Stimulated activated naive CD8-positive, alpha-beta T cell treated with anti-CD3 and anti-CD28 coated beads, Interleukin-15, Interleukin-2, amounts not matched to agents 100 ng/mL and 50 ng/mL, for 24 hours (primary cell): ENCODE data around the gene UBR3.

Experiments
- H3K27ac Mint-ChIP-seq: one replicate; pipeline ENCODE4 v1.8.0; 2021; ENCODE audit warnings: mild to moderate bottlenecking, mixed read lengths
- H3K27me3 Mint-ChIP-seq: one replicate; pipeline ENCODE4 v1.8.0; 2021; ENCODE audit warnings: mixed read lengths
- H3K36me3 Mint-ChIP-seq: one replicate; pipeline ENCODE4 v1.8.0; 2021; ENCODE audit warnings: low read depth, mixed read lengths
- H3K4me1 Mint-ChIP-seq: one replicate; pipeline ENCODE4 v1.8.0; 2021; ENCODE audit warnings: low read depth, mixed read lengths
- H3K4me3 Mint-ChIP-seq: one replicate; pipeline ENCODE4 v1.8.0; 2021; ENCODE audit warnings: mild to moderate bottlenecking, mixed read lengths
- H3K9me3 Mint-ChIP-seq: one replicate; pipeline ENCODE4 v1.8.0; 2021; ENCODE audit warnings: mixed read lengths

Gene UBR3

GRCh38 chr2:169977530-169977929 is 150.3 kb downstream of the UBR3 start:
- peaks cover 58% of the 10 kb centered on the region for H3K36me3 Mint-ChIP-seq
- H3K27me3 Mint-ChIP-seq = no peaks in the 10 kb centered on the region
- H3K27ac Mint-ChIP-seq = no peak overlapping the region
- H3K4me1 Mint-ChIP-seq = peaks cover 3% of the 10 kb centered on the region
- H3K9me3 Mint-ChIP-seq = peaks cover 27% of the 10 kb centered on the region
- no peak overlapping the region for H3K4me3 Mint-ChIP-seq

- no peaks in the 10 kb centered on the region for H3K27me3 Mint-ChIP-seq
- peaks cover 27% of the 10 kb centered on the region for H3K9me3 Mint-ChIP-seq
- H3K27ac Mint-ChIP-seq = no peak overlapping the region
- H3K4me1 Mint-ChIP-seq = peaks cover 3% of the 10 kb centered on the region
- H3K36me3 Mint-ChIP-seq = peaks cover 61% of the 10 kb centered on the region
- H3K4me3 Mint-ChIP-seq = no peak overlapping the region
Measured at GRCh38 chr2:169978402-169979017, 151.3 kb downstream of the UBR3 start.

GRCh38 chr2:169979025-169979424 is 151.8 kb downstream of the UBR3 start:
- no peak overlapping the region for H3K27ac Mint-ChIP-seq
- H3K4me3 Mint-ChIP-seq = no peak overlapping the region
- H3K27me3 Mint-ChIP-seq = no peaks in the 10 kb centered on the region
- peaks cover 24% of the 10 kb centered on the region for H3K9me3 Mint-ChIP-seq
- peaks cover 55% of the 10 kb centered on the region for H3K36me3 Mint-ChIP-seq
- peaks cover 3% of the 10 kb centered on the region for H3K4me1 Mint-ChIP-seq

- H3K27me3 Mint-ChIP-seq = no peaks in the 10 kb centered on the region
- H3K36me3 Mint-ChIP-seq = peaks cover 47% of the 10 kb centered on the region
- H3K27ac Mint-ChIP-seq = no peak overlapping the region
- H3K4me3 Mint-ChIP-seq = no peak overlapping the region
- peaks cover 17% of the 10 kb centered on the region for H3K9me3 Mint-ChIP-seq
- H3K4me1 Mint-ChIP-seq = peaks cover 3% of the 10 kb centered on the region
Measured at GRCh38 chr2:169980001-169980400, 152.7 kb downstream of the UBR3 start.

GRCh38 chr2:169980643-169981042 is 153.4 kb downstream of the UBR3 start:
- H3K4me3 Mint-ChIP-seq = no peak overlapping the region
- H3K36me3 Mint-ChIP-seq = peaks cover 43% of the 10 kb centered on the region
- H3K27ac Mint-ChIP-seq = no peak overlapping the region
- H3K27me3 Mint-ChIP-seq = no peaks in the 10 kb centered on the region
- H3K9me3 Mint-ChIP-seq = peaks cover 11% of the 10 kb centered on the region
- peaks cover 3% of the 10 kb centered on the region for H3K4me1 Mint-ChIP-seq

- no peaks in the 10 kb centered on the region for H3K27me3 Mint-ChIP-seq
- no peak overlapping the region for H3K27ac Mint-ChIP-seq
- peaks cover 3% of the 10 kb centered on the region for H3K4me1 Mint-ChIP-seq
- H3K9me3 Mint-ChIP-seq = no peaks in the 10 kb centered on the region
- H3K4me3 Mint-ChIP-seq = no peak overlapping the region
- H3K36me3 Mint-ChIP-seq = peaks cover 36% of the 10 kb centered on the region
Measured at GRCh38 chr2:169982929-169983328, 155.7 kb downstream of the UBR3 start.

- Mint-ChIP-seq H3K4me1 (peaks cover 3% of the 10 kb centered on the region), H3K36me3 (peaks cover 39% of the 10 kb centered on the region), H3K4me3 (no peak overlapping the region), H3K27me3 (no peaks in the 10 kb centered on the region), H3K27ac (no peak overlapping the region), H3K9me3 (no peaks in the 10 kb centered on the region)
Measured at GRCh38 chr2:169983506-169983905, 156.3 kb downstream of the UBR3 start.

GRCh38 chr2:169984145-169984544 is 156.9 kb downstream of the UBR3 start:
- Mint-ChIP-seq H3K4me1 (peaks cover 3% of the 10 kb centered on the region), H3K9me3 (no peaks in the 10 kb centered on the region), H3K36me3 (peaks cover 39% of the 10 kb centered on the region), H3K27ac (no peak overlapping the region), H3K4me3 (no peak overlapping the region), H3K27me3 (no peaks in the 10 kb centered on the region)

GRCh38 chr2:169994752-169995151 is 167.5 kb downstream of the UBR3 start:
- Mint-ChIP-seq H3K27ac (no peak overlapping the region), H3K4me3 (no peak overlapping the region), H3K9me3 (no peaks in the 10 kb centered on the region), H3K36me3 (peaks cover 44% of the 10 kb centered on the region), H3K4me1 (no peaks in the 10 kb centered on the region), H3K27me3 (no peaks in the 10 kb centered on the region)

GRCh38 chr2:169997140-169997887 is 170.1 kb downstream of the UBR3 start:
- Mint-ChIP-seq H3K4me3 (no peak overlapping the region), H3K9me3 (no peaks in the 10 kb centered on the region), H3K4me1 (no peaks in the 10 kb centered on the region), H3K27ac (no peak overlapping the region), H3K27me3 (no peaks in the 10 kb centered on the region), H3K36me3 (peaks cover 43% of the 10 kb centered on the region)

GRCh38 chr2:169999054-169999453 is 171.8 kb downstream of the UBR3 start:
- no peaks in the 10 kb centered on the region for H3K9me3 Mint-ChIP-seq
- H3K27me3 Mint-ChIP-seq = no peaks in the 10 kb centered on the region
- peaks cover 52% of the 10 kb centered on the region for H3K36me3 Mint-ChIP-seq
- H3K27ac Mint-ChIP-seq = no peak overlapping the region
- no peaks in the 10 kb centered on the region for H3K4me1 Mint-ChIP-seq
- no peak overlapping the region for H3K4me3 Mint-ChIP-seq

GRCh38 chr2:170002096-170002495 is 174.8 kb downstream of the UBR3 start:
- Mint-ChIP-seq H3K9me3 (no peaks in the 10 kb centered on the region), H3K4me3 (no peak overlapping the region), H3K4me1 (no peaks in the 10 kb centered on the region), H3K27me3 (no peaks in the 10 kb centered on the region), H3K27ac (no peak overlapping the region), H3K36me3 (peaks cover 54% of the 10 kb centered on the region)

GRCh38 chr2:170005702-170006101 is 178.4 kb downstream of the UBR3 start:
- H3K27ac Mint-ChIP-seq = no peak overlapping the region
- no peaks in the 10 kb centered on the region for H3K9me3 Mint-ChIP-seq
- H3K27me3 Mint-ChIP-seq = no peaks in the 10 kb centered on the region

GRCh38 chr2:170006587-170007325 is 179.5 kb downstream of the UBR3 start:
- Mint-ChIP-seq H3K27me3 (no peaks in the 10 kb centered on the region), H3K4me3 (no peak overlapping the region), H3K36me3 (peaks cover 33% of the 10 kb centered on the region), H3K27ac (no peak overlapping the region), H3K9me3 (no peaks in the 10 kb centered on the region), H3K4me1 (no peaks in the 10 kb centered on the region)

More at GRCh38 chr2:170005702-170006101, 178.4 kb downstream of the UBR3 start:
- Mint-ChIP-seq H3K36me3 (peaks cover 39% of the 10 kb centered on the region), H3K4me1 (no peaks in the 10 kb centered on the region), H3K4me3 (no peak overlapping the region)

- no peaks in the 10 kb centered on the region for H3K9me3 Mint-ChIP-seq
- no peak overlapping the region for H3K4me3 Mint-ChIP-seq
- no peaks in the 10 kb centered on the region for H3K4me1 Mint-ChIP-seq
- H3K27me3 Mint-ChIP-seq = no peaks in the 10 kb centered on the region
- no peak overlapping the region for H3K27ac Mint-ChIP-seq
- peaks cover 18% of the 10 kb centered on the region for H3K36me3 Mint-ChIP-seq
Measured at GRCh38 chr2:170009209-170009608, 182.0 kb downstream of the UBR3 start.
